ENCODE data around the gene FBRSL1. TPM values are rescaled to one million over a fixed set of nuclear protein-coding genes. Genes with fewer than 3 reads are reported as not detected.

The FBRSL1 gene
- total and polyA plus RNA-seq, 2 of the 8 experiments (the other 6 are each of a cell fraction or from before 2014, with no cell fraction given) = 18.4 to 109 TPM

DNA sequence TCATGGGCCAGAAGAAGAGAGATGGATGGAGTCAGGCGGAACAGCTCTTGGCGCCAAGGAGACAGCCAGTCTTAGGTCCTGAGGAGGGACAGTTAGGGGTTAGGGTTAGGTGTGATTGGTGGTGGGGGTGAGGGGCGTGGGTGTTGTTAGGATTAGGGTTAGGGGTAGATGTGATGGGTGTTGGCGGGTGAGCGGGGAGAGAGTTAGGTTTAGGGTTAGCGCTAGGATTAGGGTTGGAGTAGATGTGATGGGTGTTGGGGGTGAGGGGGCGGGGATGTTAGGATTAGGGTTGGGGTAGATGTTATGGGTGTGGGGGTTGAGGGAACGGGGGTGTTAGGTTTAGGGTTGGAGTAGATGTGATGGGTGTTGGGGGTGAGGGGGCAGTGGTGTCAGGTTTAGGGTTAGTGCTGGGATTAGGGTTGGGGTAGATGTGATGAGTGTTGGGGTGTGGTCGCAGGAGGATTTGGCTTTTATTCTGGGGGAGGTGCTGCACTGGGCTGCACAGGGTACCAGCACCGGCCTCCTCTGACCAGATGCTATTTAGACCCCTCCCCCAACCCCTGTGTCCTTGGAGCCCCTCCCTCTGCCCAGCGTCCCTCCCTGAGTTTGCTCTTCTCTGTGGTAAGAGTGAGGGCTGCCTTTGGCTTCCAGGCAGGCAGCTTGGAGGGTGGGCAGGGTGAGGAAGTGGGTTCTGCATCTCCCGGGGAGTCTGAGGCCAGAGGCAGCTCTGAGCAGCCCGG lies 35.6 kb upstream of the FBRSL1 start:
- POLR2A ChIA-PET (ENCODE audit: partially characterized antibody) = interaction anchor here (0.9 kb wide), 1 partner anchor 18 kb away, joined by 3 read pairs; no protein-coding TSS in a partner anchor
- H3K79me1 ChIP-seq (ENCODE audit: low read depth, low read length) = no peaks in the 10 kb centered on the region
- H2BK12ac ChIP-seq (ENCODE audit: low read depth, low read length) = no peak overlapping the region
- H3K27ac ChIP-seq (ENCODE audit: low read depth, low read length) = no peak overlapping the region
- no peak overlapping the region for H2AFZ ChIP-seq (ENCODE audit: low read length)
- H3K4ac ChIP-seq (replicated peaks; ENCODE audit: insufficient read length, low read depth, low read length) = no peak overlapping the region
- FAIRE-seq = no peak
- no peak for DNase-seq (ENCODE audit: low read depth in 1 of 2, low spot score in 2 of 2)
- no peak overlapping the region for H2AK5ac ChIP-seq (ENCODE audit: low read depth, low read length)
- H3K56ac ChIP-seq (replicated peaks; ENCODE audit: insufficient read length, low read depth, low read length) = no peak overlapping the region
- no peak overlapping the region for H2BK15ac ChIP-seq (ENCODE audit: low read length)
- H4K5ac ChIP-seq (ENCODE audit: insufficient read length, low read depth, low read length) = no peak overlapping the region
- no peak overlapping the region; the same call in 1 of the 2 replicates for H3K18ac ChIP-seq (ENCODE audit: extremely low read depth, low read length)
- no peak overlapping the region for H3K9ac ChIP-seq (replicated peaks in 1 of 4; ENCODE audit: extremely low read depth in 1 of 4, low read depth in 3 of 4, low read length in 3 of 4)
- peaks cover 2 to 5% of the 10 kb centered on the region in 2 experiments for H4K20me1 ChIP-seq (replicated peaks in 1 of 2; ENCODE audit: control insufficient read depth in 1 of 2, insufficient read depth in 2 of 2, low read length in 2 of 2)
- H3K4me1 ChIP-seq (replicated peaks in 1 of 4; ENCODE audit: control insufficient read depth in 3 of 4, insufficient read depth in 4 of 4, low read length in 3 of 4) = no peaks in the 10 kb centered on the region
- peaks cover 14 to 75% (median 66%) of the 10 kb centered on the region in 4 experiments for H3K27me3 ChIP-seq (replicated peaks in 1 of 4; ENCODE audit: control insufficient read depth in 3 of 4, extremely low read depth in 1 of 4, insufficient read depth in 3 of 4, low read length in 3 of 4)
- H4K8ac ChIP-seq (ENCODE audit: extremely low read depth, insufficient read depth, low read length) = no peak overlapping the region
- H2BK5ac ChIP-seq (ENCODE audit: low read depth, low read length) = no peak overlapping the region
- TF ChIP-seq TBP (IDR thresholded peaks at IDR 0.05; ENCODE audit: low read depth, low read length) = no peak
- TF ChIP-seq SP2 (IDR thresholded peaks at IDR 0.05; ENCODE audit: low read length) = no peak
- TF ChIP-seq, protein P1, sequence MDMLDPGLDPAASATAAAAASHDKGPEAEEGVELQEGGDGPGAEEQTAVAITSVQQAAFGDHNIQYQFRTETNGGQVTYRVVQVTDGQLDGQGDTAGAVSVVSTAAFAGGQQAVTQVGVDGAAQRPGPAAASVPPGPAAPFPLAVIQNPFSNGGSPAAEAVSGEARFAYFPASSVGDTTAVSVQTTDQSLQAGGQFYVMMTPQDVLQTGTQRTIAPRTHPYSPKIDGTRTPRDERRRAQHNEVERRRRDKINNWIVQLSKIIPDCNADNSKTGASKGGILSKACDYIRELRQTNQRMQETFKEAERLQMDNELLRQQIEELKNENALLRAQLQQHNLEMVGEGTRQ (IDR thresholded peaks at IDR 0.05; ENCODE audit: low read length) = no peak
- TF ChIP-seq CBX5 (IDR thresholded peaks at IDR 0.05; ENCODE audit: low read depth, low read length) = no peak
- TF ChIP-seq POLR2A (IDR thresholded peaks at IDR 0.05; ENCODE audit: control extremely low read depth in 1 of 2, low read depth in 2 of 2, low read length in 2 of 2) = no peak
- TF ChIP-seq RAD21 (IDR thresholded peaks at IDR 0.05 in 1 of 2, conservative IDR thresholded peaks at IDR 0.05 in 1 of 2; ENCODE audit: low read depth in 2 of 2, low read length in 2 of 2) = no peak
- TF ChIP-seq PHF8 (conservative IDR thresholded peaks at IDR 0.05; ENCODE audit: low read depth, low read length) = no peak
- 79 to 100% methylated on average over 6 to 10 of the region's 13 CpGs for WGBS, 2 experiments (ENCODE audit: extremely low coverage in 1 of 2, insufficient coverage in 1 of 2, insufficient read length in 1 of 2, insufficient replicate concordance in 2 of 2, low coverage in 1 of 2, low lambda C conversion rate in 2 of 2, missing lambda C conversion rate in 1 of 2)
- peaks cover 9% of the 10 kb centered on the region for H3K23me2 ChIP-seq (ENCODE audit: low read depth, low read length)
- no peak overlapping the region for H3K4me2 ChIP-seq (ENCODE audit: insufficient read depth in 1 of 2, low read depth in 2 of 2, low read length in 2 of 2)
- no peaks in the 10 kb centered on the region for H3K79me2 ChIP-seq (ENCODE audit: control insufficient read depth in 1 of 2, insufficient read depth in 2 of 2, low read length in 2 of 2)
- H3K14ac ChIP-seq (ENCODE audit: insufficient read length) = no peak overlapping the region
- CTCF ChIA-PET (ENCODE audit: partially characterized antibody) = interaction anchor here (0.7 to 1.8 kb wide), 3 partner anchors 16 to 70 kb away, joined by 3 to 5 read pairs (median 3); no protein-coding TSS in a partner anchor
- peaks cover 11 to 19% of the 10 kb centered on the region in 2 experiments; a peak in 2 of 4 replicates for H3K9me3 ChIP-seq (ENCODE audit: insufficient read depth in 2 of 2, low read depth in 1 of 2, low read length in 1 of 2)
- H3K4me3 ChIP-seq (ENCODE audit: extremely low read depth in 1 of 4, insufficient read depth in 2 of 4, low read depth in 3 of 4, low read length in 4 of 4) = no peak overlapping the region
- H3K23ac ChIP-seq (ENCODE audit: insufficient read length) = no peak overlapping the region
- no peaks in the 10 kb centered on the region for H3K36me3 ChIP-seq (ENCODE audit: control insufficient read depth in 2 of 4, insufficient read depth in 4 of 4, low read length in 3 of 4)
- H2BK120ac ChIP-seq (replicated peaks; ENCODE audit: low read depth, low read length) = no peak overlapping the region
- H4K91ac ChIP-seq (replicated peaks; ENCODE audit: insufficient read length, low read length) = no peak overlapping the region
- no peak overlapping the region for H2BK20ac ChIP-seq (ENCODE audit: low read length)
